ENCODE measurements around the gene AQP7.

DNA sequence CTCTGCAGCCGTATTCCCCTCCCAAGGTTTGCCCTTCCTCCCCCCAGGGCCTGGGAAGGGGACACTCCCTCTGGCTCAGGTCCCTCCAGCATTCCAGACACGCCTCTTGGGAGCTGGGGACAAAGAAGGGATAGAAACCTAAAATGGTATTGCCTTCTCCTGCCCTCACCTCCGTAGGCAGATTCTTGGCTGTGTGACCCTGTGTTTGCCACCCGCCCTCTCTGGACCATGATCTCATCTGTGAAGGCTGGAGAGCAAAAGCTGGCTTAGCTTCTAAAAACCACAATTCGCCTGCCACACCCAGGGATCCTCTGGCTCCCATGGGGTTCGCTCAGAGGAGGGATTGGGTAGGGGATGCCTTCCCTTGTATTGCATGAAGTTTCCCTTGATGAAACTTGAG lies 37.4 kb upstream of the AQP7 start:
- TF ChIP-seq, protein P1, sequence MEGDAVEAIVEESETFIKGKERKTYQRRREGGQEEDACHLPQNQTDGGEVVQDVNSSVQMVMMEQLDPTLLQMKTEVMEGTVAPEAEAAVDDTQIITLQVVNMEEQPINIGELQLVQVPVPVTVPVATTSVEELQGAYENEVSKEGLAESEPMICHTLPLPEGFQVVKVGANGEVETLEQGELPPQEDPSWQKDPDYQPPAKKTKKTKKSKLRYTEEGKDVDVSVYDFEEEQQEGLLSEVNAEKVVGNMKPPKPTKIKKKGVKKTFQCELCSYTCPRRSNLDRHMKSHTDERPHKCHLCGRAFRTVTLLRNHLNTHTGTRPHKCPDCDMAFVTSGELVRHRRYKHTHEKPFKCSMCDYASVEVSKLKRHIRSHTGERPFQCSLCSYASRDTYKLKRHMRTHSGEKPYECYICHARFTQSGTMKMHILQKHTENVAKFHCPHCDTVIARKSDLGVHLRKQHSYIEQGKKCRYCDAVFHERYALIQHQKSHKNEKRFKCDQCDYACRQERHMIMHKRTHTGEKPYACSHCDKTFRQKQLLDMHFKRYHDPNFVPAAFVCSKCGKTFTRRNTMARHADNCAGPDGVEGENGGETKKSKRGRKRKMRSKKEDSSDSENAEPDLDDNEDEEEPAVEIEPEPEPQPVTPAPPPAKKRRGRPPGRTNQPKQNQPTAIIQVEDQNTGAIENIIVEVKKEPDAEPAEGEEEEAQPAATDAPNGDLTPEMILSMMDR (conservative IDR thresholded peaks at IDR 0.05 in 1 of 2, IDR thresholded peaks at IDR 0.05 in 1 of 2; ENCODE audit: low read depth in 1 of 2, low read length in 2 of 2) = no peak
- no peak for TF ChIP-seq EZH2 (IDR thresholded peaks at IDR 0.05; ENCODE audit: low read length, missing control alignments)
